Activated CD4-positive, CD25-positive, alpha-beta regulatory T cell (primary cell): ENCODE measurements around the gene DDX46.
"Not testable (repeated sequence)": the region's sequence is repeated elsewhere in the genome, so short reads cannot be mapped to it uniquely, and the experiment has no call there.

Source experiments
- DNase-seq, 4 experiments: peaks; one replicate each; lab custom pipeline; 2025; lab: John Stamatoyannopoulos, UW

The DDX46 gene

DNA sequence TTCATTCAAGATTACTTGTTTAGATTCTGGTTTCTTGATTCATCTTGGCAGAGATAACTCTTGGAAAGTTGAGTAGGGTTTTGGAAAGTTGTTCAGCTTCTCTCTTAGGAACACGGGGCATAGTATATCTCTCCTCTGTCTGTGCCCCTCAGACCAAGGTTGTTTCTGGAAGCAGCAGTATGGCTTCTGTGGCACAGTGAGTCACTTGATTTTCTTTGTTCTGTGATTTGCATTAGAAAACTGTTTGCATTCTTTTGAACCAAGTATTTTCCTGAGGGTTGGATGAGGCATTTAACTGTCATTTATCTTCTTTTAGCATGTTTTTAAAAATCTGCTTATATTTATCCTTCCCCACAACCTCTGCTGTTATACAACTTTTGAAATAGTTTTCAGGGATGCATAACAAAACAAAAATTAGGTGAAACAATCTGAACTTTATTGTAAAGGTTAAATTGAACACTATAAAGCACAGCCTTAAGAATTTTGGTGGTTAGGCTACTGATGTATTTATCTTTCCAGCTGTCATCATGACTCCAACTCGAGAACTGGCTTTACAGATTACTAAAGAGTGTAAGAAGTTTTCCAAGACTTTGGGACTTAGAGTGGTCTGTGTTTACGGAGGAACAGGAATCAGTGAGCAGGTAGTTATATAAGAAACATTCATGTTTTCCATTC is 26.5 kb downstream of the DDX46 start:
- no peak for DNase-seq

DNA sequence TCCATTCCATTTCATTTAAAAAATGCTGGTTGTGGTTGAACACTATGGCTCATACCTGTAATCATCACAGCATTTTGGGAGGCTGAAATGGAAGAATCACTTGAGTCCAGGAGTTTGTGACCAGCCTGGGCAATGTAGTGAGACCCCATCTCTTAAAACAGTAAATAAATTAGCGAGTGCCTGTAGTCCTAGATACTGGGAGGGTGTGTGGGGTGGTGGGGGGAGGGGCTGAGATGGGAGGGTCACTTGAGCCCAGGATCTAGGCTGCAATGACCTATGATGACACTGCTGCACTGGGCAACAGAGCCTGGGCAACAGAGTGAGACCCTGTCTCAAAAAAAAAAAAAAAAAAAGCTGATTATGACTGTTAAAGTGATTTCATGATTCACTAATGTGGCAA is 29.1 kb downstream of the DDX46 start:
- no peak for DNase-seq

DNA sequence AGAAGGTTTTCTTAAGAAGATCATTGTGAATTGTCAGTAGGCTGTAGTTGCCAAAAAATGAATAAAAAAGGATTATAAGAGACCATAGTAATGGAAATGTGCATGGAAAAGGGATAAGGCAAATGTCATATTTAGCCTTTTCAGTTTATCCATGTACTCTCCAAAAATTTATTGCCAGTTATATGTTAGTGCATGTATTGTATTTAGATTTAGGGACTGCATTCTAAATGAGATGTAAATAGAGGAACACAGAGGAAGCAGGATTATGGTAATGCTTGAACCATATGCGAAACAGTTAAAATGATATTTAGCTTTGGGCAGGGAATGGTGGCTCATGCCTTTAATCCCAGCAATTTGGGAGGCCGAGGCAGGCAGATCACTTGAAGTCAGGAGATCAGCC is 33.0 kb downstream of the DDX46 start:
- DNase-seq: no peak

DNA sequence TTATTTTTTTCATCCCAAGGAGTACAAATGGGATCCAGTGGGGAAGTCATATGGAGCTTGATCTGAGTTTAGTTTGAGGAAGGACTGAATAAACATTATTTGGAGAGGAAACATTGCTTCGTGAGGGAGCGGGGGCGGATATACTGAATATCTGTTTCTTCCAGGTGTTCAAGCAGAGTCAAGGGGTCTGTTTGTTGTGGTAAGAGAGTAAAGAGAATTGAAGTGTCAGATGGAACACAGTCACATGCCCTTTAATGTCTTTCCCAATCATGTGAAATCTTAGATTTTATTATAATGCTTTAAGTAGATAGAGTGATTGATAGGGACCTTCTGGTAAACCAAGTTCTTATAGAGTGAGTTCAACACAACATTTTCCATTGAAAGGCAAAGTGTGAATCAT is 33.7 kb downstream of the DDX46 start:
- DNase-seq: no peak

DNA sequence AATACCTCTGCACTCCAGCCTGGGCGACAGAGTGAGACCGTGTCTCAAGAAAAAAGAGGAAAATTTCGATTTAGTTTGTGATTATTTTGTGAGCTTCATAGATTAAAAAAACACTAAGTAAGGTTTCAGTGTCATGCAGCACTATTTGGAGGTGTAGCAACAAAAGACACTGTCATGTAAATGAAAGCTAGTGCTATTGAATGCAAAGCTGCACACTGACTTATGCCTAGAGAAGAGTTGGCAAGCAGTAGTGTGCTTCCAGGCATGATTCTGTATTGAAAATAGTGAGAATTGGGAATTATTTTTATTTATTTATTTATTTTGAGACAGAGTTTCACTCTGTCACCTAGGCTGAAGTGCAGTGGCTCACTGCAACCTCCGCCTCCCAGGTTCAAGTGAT is 34.5 kb downstream of the DDX46 start:
- no peak for DNase-seq

DNA sequence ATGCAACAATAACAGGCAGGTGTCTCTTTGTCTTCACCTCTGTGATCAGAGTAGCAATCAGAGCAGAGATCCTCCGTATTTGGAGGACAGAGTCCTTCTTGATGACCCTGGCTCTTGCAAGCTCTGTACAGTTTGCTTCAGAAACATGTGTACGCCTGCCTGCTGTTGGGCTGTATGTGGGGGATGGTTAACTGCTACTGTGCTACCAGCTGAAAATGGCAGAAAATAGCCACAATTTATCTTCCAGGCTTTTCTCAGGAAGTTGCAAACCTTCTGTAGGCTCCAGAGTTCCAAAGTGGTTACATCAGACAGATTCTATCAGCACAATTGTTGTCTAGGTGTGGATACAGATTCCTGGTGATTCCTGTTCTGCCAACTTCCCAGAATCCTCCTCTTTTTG is 35.5 kb downstream of the DDX46 start:
- DNase-seq: no peak

DNA sequence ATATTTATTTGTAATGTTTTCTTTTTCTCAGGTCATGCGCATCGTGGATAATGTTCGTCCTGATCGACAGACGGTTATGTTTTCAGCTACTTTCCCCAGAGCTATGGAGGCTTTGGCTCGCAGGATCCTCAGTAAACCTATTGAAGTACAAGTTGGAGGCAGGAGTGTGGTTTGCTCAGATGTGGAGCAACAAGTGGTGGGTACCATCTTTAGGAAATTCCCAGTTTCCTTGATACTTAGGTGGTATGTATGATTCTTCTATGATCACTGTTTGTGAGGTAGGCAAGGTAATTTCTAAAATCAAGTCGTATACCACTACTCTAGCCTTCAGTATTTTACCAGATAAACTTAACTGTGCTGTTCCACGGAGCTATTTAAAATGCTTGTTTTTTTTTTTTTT is 36.2 kb downstream of the DDX46 start:
- no peak for DNase-seq

DNA sequence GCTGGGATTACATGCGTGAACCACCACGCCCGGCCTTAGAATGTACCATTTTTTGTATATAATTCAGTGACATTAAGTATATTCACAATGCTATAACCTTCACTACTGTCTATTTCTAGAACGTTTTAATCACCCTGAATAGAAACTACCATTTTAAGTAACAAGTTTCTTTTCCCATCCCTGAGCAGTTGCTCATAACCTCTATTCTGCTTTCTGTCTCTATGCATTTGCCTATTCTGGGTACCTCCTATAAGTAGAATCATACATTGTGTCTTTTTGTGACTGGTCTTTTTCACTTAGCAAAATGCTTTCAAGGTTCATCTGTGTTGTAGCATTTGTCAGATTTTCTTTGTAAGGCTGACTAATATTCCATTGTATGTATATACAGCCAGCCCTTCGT is 39.9 kb downstream of the DDX46 start:
- DNase-seq: no peak

DNA sequence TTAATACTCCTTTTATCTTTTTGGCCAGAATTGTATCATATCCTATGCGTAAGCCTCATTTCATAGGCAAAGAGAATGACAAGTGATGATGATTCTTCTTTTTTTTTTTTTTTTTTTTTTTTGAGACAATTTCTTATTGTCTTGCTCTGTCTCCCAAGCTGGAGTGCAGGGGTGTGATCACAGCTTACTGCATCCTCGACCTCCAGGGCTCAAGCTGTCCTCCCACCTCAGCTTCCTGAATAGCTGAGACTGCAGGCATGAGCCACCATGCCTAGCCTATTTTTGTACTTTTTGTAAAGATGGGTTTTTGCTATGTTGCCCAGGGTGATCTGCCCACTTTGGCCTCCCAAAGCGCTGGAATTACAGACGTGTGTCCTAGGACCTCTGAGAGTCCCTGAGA is 45.2 kb downstream of the DDX46 start:
- no peak for DNase-seq

DNA sequence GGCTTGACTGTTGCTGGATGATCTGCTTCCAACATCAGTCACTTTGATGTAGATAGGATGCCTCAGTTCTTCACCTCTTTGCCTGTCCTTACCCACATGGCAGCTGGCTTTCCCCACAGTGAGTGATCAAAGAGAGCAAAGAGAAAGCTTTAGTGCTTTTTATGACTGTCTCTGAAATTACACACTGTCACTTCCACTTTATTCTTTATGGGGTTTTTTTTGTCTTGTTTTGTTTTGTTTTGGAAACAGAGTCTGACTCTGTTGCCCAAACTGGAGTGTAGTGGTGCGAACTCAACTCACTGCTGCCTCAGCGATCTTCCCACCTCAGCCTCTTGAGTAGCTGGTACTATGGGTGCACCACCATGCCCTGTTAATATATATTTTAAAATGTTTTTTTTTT is 54.8 kb downstream of the DDX46 start:
- no peak for DNase-seq

DNA sequence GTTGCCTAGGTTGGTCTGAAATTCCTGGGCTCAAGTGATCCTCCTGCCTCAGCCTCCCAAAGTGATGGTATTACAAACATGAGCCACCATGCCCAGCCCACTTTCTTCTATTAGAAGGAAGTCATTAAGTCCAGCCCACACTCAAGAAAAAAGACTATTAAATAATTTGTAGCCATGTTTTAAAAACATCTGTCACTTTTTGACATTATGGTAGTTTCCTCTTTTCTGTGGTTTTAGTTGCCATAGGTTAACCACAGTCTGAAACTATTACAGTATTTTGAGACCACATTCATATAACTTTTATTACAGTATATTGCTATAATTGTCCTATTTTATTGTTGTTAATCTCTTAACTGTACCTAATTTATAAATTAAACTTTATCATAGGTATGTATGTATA is 55.2 kb downstream of the DDX46 start:
- no peak for DNase-seq

DNA sequence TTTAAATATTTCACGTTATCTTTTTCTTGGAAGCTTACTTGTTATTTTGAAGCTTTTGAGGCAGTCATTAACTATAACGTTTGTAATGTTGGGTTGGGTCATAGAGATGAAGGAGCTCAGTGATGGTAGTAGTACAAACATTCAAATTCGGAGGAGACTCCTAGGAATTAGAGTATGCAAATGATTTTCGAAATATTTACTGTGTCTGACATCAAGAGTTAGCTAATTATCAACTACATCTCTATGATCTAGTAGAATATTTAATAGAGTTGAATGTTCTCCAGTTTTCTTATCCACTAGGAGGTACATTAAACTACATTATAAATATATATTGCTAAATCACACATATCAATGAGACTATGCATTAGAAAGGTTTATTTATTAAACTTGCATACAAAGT is 58.4 kb downstream of the DDX46 start:
- DNase-seq: no peak

DNA sequence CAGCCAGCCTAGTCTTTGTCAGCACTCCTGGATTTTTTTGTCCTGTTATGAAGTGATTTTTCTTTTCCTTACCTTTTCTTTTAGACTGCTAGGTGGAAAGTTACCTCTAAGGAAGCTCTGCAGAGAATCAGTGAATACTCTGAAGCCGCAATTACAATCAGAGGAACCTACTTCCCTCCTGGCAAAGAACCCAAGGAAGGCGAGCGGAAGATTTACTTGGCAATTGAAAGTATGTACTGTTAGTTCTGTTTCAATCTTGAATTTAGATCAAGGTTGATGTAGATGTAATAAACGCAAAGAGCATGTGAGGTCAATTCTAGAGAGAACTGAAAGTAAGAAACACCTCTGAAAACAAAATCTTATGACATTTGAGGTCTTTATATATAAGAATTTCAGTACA is 60.2 kb downstream of the DDX46 start:
- no peak for DNase-seq

DNA sequence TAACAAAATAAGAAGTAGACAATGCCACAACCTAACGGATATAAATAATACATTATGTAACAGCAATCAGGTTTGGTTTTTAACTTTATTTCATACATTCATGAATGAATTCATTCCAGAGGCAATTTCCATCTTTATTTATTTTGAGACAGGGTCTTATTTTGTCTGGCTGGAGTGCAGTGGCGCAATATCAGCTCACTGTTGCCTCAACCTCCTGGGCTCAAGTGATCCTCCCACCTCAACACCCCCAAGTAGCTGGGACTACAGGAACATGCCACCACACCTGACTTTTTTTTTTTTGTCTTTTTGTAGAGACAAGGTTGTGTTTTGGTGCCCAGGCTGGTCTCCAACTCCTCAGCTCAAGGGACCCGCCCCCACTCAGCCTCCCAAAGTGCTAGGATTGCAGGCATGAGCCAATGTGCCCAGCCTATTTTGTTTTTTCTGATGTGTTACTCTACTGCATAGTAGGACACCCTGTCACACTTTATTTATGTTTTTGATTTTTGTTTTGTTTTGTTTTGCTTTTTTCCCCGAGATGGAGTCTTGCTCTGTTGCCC is 60.9 kb downstream of the DDX46 start:
- DNase-seq: no peak

DNA sequence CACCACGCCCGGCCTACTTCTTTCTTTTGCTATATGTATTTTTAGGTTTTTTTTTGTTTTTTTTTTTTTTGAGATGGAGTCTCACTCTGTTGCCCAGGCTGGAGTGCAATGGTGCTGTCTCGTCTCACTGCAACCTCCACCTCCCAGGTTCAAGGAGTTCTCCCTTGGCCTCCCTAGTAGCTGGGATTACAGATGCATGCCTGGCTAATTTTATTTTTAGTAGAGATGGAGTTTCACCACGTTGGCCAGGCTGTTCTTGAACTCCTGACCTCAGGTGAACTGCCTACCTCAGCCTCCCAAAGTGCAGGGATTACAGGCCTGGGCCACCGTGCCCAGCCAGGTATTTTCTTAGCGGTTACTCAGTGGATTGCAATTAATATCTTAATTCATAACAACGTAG is 63.3 kb downstream of the DDX46 start:
- DNase-seq: no peak

DNA sequence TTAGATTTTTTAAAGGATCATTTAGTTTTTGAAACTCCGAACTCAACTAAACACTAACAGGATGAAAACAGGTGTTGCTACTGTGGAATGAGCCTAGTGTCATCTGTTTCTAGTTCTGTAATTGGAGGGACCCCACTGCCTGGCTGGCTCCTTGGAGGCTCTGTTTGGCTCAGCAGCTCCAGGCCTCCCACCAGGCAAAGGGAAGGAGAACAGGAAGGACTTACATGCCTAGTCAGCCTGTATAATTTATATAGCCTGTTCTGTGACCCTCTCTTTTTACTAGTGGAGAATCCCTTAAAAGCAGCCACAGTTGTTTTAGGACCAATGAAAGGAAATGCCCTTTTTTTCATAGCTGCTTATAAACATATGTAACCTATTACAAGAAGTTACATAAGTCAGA is 66.1 kb downstream of the DDX46 start:
- DNase-seq: no peak

DNA sequence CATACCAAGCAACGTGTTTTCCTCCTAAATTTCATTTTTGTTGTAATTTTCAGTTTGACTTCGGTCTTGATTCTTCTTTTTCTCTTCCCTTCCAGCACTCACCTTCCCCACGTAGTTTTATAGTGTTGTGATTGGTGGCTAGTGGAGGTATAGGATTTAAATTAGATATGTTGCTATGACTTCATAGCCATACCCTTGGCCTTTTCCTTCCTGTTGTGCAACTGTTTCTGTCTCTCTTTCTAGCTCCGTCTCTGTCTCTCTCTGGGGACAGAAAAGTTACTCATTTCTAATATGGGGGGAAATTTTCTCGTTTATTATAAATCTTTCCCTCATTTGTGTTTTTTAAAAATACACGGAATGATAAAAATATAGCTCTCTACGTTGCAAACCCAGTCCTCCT is 66.6 kb downstream of the DDX46 start:
- no peak for DNase-seq

DNA sequence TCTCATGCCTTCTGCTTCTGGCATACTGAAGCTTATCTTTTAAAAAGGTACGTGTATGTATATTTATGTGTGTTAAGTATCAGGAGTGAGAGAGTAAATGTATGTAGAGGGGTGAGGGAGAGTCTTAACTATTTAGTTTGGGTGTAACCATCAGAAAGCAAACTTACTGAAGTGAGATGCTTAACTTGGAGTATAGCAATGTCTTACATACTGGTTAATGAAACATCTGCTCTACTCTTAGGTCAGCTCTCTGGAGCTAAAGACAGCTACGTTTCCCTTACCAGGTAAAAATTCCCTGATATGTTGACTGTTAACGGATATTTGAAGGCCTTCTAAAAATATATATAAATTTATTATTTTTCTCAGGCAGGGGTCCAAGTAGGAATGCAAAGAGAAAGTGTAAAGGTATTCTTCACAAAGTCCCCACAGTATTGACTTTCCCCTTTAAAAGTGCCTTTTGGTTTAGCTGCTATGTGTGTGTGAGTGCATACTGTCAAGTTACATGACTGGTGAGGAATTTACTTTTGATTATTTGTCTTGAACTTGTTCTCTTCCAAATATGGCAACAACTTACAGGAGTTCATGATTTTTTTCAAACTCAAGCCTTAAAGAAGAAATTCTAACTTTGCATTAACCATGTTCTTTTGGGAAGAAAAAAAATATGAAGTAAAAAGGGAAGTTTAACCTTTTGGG is 74.9 kb downstream of the DDX46 start:
- DNase-seq: no peak

DNA sequence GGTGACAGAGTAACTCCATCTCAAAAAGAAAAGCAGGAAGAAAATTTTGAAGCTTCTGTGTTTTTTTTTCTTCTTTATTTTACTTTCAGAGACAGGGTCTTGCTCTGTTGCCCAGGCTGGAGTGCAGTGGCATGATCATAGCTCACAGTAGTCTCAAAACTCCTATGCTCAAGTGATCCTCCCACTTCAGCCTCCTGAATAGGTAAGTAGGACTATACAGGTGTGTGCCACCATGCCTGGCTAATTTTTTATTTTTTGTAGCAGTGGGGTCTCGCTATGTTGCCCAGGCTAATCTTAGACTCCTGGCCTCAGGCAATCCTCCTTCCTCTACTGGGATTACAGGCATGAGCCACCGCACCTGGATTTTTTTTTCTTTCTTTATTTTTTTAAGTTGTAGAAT is 77.0 kb downstream of the DDX46 start:
- no peak for DNase-seq

DNA sequence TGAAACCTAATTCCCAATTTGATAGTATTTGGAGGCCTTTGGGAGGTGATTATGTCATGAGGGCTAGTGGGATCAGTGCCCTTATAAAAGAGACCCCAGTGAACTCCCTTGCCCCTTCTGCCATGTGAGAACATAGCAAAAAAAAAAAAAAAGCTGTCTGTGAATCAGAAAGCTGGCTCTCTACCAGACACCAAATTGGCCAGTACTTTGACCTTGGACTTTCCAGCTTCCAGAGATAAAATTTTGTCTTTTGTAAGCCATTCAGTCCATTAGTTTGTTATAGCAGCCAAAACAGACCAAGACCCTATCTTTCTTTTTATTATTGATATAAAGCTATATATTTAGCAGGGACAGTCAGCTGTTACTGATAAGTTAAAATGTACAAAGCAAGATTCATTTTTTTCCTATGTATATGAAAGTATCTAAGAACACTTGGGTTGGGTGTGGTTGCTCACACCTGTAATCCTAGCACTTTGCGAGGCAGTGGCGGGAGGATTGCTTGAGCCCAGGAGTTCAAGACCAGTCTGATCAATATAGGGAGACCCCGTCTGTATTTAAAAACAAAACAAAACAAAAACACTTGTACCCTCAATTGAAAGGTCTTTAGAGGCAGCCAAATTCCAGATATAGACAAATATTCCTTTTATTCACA is 79.1 kb downstream of the DDX46 start:
- no peak for DNase-seq

DNA sequence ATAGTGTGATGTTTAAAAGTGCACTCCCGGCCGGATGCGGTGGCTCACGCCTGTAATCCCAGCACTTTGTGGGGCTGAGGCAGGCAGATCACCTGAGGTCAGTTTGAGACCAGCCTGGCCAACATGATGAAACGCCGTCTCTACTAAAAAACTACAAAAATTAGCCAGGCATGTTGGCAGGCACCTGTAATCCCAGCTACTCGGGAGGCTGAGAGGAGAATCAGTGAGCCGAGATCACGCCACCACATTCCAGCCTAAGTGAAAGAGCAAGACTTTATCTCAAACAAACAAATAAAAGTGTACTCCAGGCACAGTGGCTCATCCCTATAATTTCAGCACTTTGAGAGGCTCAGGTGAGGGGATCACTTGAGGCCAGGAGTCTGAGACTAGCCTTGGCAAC is 79.8 kb downstream of the DDX46 start:
- DNase-seq: not testable (repeated sequence)

DNA sequence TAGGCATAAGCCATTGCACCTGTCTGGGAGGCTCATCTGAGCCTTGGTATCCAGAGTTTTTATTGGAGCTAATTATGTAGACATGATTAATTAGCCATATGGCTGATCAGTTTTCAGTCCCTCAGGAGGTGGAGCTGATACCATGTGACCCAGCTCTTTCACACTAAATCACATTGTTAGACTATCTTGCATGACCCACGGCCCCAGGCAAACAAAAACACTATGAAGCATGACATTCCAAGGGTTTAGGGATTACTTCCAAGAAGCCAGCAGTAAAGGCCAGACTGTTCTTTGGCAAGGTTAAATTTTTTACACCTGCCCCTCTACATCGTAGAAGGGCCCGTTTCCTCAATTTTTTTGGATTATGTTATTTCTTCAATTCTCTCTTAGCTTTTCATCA is 82.2 kb downstream of the DDX46 start:
- DNase-seq: no peak

DNA sequence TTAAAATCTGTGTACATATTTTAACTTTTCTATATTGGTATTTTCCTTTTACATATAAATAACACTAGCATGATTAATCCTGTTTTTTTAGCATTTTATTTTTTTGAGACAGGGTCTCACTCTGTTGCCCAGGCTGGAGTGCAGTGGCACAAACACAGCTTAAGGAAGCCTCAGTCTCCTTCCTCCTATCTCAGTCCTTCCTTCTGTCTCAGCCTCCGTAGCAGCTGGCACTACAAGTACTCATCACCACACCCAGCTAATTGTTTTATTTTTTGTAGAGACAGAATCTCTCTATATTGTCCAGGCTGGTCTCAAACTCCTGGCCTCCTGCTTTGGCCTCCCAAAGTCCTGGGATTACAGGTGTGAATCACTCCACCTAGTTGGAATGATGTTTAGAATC is 85.7 kb downstream of the DDX46 start:
- no peak for DNase-seq
